Naive thymus-derived CD4-positive, alpha-beta T cell (primary cell): ENCODE measurements around the gene USP17L22. TPM values are rescaled to one million over a fixed set of nuclear protein-coding genes. Genes with fewer than 3 reads are reported as not detected.
"Not testable (repeated sequence)": the region's sequence is repeated elsewhere in the genome, so short reads cannot be mapped to it uniquely, and the experiment has no call there.

Experiments
- ATAC-seq: fragments of 150-1000 bp; cut with Tn5 transposase; 2 replicates; pipeline ENCODE4 v1.10.0; 2021; ENCODE audit warnings: mild to moderate bottlenecking, moderate library complexity
- CTCF ChIA-PET: fragments of 350-600 bp; sonication (Branson Sonifier 250); formaldehyde crosslinking; loops from one replicate; lab custom pipeline; 2021; ENCODE audit warnings: antibody characterized with exemption; lab: Charles Lee
- POLR2A ChIA-PET: fragments of 350-600 bp; sonication (Branson Sonifier 250); formaldehyde crosslinking; loops from one replicate; lab custom pipeline; 2021; ENCODE audit warnings: antibody characterized with exemption, inconsistent platforms; lab: Charles Lee
- DNase-seq, 9 donors: peaks; one replicate each; pipeline versions ENCODE4 v3.0.0 to v3.0.0-alpha.2; 2020 to 2022; ENCODE audit warnings: mixed read lengths in 1 of 9
- H3K27ac ChIP-seq: one replicate; pipeline ENCODE4 v1.7.0; 2013; ENCODE audit warnings: mild to moderate bottlenecking, low read depth, low read length, moderate library complexity
- H3K27me3 ChIP-seq, 2 donors: one replicate each; pipeline ENCODE4 v1.7.0; 2013; ENCODE audit warnings: low read length in 2 of 2, mild to moderate bottlenecking in 2 of 2, moderate library complexity in 2 of 2; ENCODE audit not compliant: control insufficient read depth in 2 of 2, insufficient read depth in 2 of 2
- H3K36me3 ChIP-seq, 3 experiments: 1 replicate in 2 of 3; 2 replicates in 1 of 3; pipeline ENCODE4 v1.7.0; 2013; ENCODE audit warnings: low read length in 3 of 3, mild to moderate bottlenecking in 3 of 3, moderate library complexity in 1 of 3; ENCODE audit not compliant: insufficient read depth in 3 of 3, control insufficient read depth in 2 of 3
- H3K4me1 ChIP-seq, 2 donors: one replicate each; pipeline ENCODE4 v1.7.0; 2013; ENCODE audit warnings: low read length in 2 of 2, mild to moderate bottlenecking in 2 of 2, moderate library complexity in 1 of 2; ENCODE audit not compliant: control insufficient read depth in 2 of 2, insufficient read depth in 2 of 2
- H3K4me3 ChIP-seq: 2 replicates; pipeline ENCODE4 v1.7.0; 2013; ENCODE audit warnings: mild to moderate bottlenecking, low read length
- H3K9me3 ChIP-seq, 3 experiments: 1 replicate in 2 of 3; 2 replicates in 1 of 3; pipeline ENCODE4 v1.7.0; 2013; ENCODE audit warnings: low read length in 3 of 3; ENCODE audit not compliant: control insufficient read depth in 2 of 3
- H3K27ac Mint-ChIP-seq, 9 donors: one replicate each; pipeline ENCODE4 v1.8.0; 2020 to 2022; ENCODE audit warnings: mixed read lengths in 9 of 9, mild to moderate bottlenecking in 8 of 9, moderate library complexity in 5 of 9, inconsistent platforms in 2 of 9
- H3K27me3 Mint-ChIP-seq, 5 donors: one replicate each; pipeline ENCODE4 v1.8.0; 2021 to 2022; ENCODE audit warnings: mixed read lengths in 5 of 5, mild to moderate bottlenecking in 1 of 5
- H3K36me3 Mint-ChIP-seq, 5 donors: one replicate each; pipeline ENCODE4 v1.8.0; 2020 to 2022; ENCODE audit warnings: mixed read lengths in 5 of 5, mild to moderate bottlenecking in 3 of 5, inconsistent platforms in 1 of 5
- H3K4me1 Mint-ChIP-seq, 7 donors: one replicate each; pipeline ENCODE4 v1.8.0; 2020 to 2022; ENCODE audit warnings: mixed read lengths in 7 of 7, mild to moderate bottlenecking in 3 of 7, inconsistent platforms in 1 of 7
- H3K4me3 Mint-ChIP-seq, 10 donors: one replicate each; pipeline ENCODE4 v1.8.0; 2020 to 2022; ENCODE audit warnings: mild to moderate bottlenecking in 10 of 10, mixed read lengths in 10 of 10, moderate library complexity in 6 of 10, inconsistent platforms in 2 of 10
- H3K9me3 Mint-ChIP-seq, 11 donors: one replicate each; pipeline ENCODE4 v1.8.0; 2020 to 2022; ENCODE audit warnings: mixed read lengths in 11 of 11, mild to moderate bottlenecking in 4 of 11, inconsistent platforms in 1 of 11, moderate library complexity in 1 of 11
- intact Hi-C, 2 donors: fragments of 100-400 bp; cut with micrococcal nuclease; formaldehyde crosslinking; loops; one replicate each; pipeline ENCODE4 v1.15.1; 2023
- polyA plus RNA-seq, 2 donors: library from polyadenylated mRNA; unstranded; fragments of 300-500 nt; fragmentation: Illumina TruSeq; gene quantifications; one replicate each; pipeline ENCODE4 v1.2.3, GENCODE V29; 2021
- total RNA-seq, 6 experiments: library from RNA in 5 of 6; stranded (reverse) in 5 of 6; gene quantifications; 1 replicate in 5 of 6; 2 replicates in 1 of 6; pipeline ENCODE4 v1.2.3 and lab custom pipeline; 2021 to 2026

USP17L22 gene, protein sequence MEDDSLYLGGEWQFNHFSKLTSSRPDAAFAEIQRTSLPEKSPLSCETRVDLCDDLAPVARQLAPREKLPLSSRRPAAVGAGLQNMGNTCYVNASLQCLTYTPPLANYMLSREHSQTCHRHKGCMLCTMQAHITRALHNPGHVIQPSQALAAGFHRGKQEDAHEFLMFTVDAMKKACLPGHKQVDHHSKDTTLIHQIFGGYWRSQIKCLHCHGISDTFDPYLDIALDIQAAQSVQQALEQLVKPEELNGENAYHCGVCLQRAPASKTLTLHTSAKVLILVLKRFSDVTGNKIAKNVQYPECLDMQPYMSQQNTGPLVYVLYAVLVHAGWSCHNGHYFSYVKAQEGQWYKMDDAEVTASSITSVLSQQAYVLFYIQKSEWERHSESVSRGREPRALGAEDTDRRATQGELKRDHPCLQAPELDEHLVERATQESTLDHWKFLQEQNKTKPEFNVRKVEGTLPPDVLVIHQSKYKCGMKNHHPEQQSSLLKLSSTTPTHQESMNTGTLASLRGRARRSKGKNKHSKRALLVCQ
- not detected for total RNA-seq
- not detected for polyA plus RNA-seq
- total RNA-seq (lab: John Stamatoyannopoulos, UW), result not detected

DNA sequence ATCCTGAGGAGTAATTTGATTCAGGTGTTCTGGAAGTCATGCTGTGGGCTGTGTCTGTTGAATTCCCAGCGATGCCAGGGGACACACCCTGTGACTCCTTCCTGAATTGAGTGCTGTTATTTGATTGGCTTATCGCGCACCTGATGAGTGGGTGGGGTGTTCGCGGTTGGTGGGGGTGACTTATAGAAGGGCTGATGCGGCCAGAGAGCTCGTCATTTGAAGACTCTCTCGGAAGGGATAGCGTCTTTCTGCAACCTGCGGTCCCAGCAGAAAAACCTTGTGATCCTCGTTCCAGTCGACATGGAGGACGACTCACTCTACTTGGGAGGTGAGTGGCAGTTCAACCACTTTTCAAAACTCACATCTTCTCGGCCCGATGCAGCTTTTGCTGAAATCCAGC is at the start of gene USP17L22:
Gene USP17L22, plus strand, starts transcription at position 301 of the 400 bp plus-strand sequence. Its CDS starts 0 bp downstream, at position 301.
- POLR2A ChIA-PET, H3K36me3 ChIP-seq, ATAC-seq, CTCF ChIA-PET, H3K4me1 Mint-ChIP-seq, H3K27me3 Mint-ChIP-seq, H3K9me3 ChIP-seq, H3K4me3 Mint-ChIP-seq, H3K27me3 ChIP-seq, H3K27ac ChIP-seq, H3K4me3 ChIP-seq, H3K9me3 Mint-ChIP-seq, H3K27ac Mint-ChIP-seq, intact Hi-C loops, H3K4me1 ChIP-seq, DNase-seq, H3K36me3 Mint-ChIP-seq: not testable (repeated sequence)

GRCh38 chr4:9219852-9220251 is 47.6 kb upstream of the USP17L22 start, which contains the start of gene USP17L12:
Gene USP17L12 (plus strand): TSS chr4:9220152. CDS start chr4:9220152, 0 bp downstream.
- not testable (repeated sequence) for DNase-seq, H3K27me3 Mint-ChIP-seq

GRCh38 chr4:9224596-9224995 is 42.8 kb upstream of the USP17L22 start, which contains the start of gene USP17L13:
Gene USP17L13 (plus strand): TSS chr4:9224896. CDS start chr4:9224896, 0 bp downstream.
- H3K27me3 ChIP-seq, H3K4me3 ChIP-seq, POLR2A ChIA-PET, H3K4me1 ChIP-seq, H3K36me3 ChIP-seq, H3K27me3 Mint-ChIP-seq, H3K4me1 Mint-ChIP-seq, CTCF ChIA-PET, intact Hi-C loops, H3K9me3 Mint-ChIP-seq, H3K36me3 Mint-ChIP-seq, H3K27ac ChIP-seq, H3K27ac Mint-ChIP-seq, H3K9me3 ChIP-seq, DNase-seq, ATAC-seq, H3K4me3 Mint-ChIP-seq: not testable (repeated sequence)

More at GRCh38 chr4:9219852-9220251, 47.6 kb upstream of the USP17L22 start, which contains the start of gene USP17L12:
- H3K27ac Mint-ChIP-seq, H3K4me3 Mint-ChIP-seq, H3K9me3 Mint-ChIP-seq, CTCF ChIA-PET, H3K36me3 ChIP-seq, POLR2A ChIA-PET, ATAC-seq, H3K4me1 ChIP-seq, H3K4me1 Mint-ChIP-seq, H3K27me3 ChIP-seq, H3K4me3 ChIP-seq, H3K9me3 ChIP-seq, H3K27ac ChIP-seq, H3K36me3 Mint-ChIP-seq, intact Hi-C loops: not testable (repeated sequence)

DNA sequence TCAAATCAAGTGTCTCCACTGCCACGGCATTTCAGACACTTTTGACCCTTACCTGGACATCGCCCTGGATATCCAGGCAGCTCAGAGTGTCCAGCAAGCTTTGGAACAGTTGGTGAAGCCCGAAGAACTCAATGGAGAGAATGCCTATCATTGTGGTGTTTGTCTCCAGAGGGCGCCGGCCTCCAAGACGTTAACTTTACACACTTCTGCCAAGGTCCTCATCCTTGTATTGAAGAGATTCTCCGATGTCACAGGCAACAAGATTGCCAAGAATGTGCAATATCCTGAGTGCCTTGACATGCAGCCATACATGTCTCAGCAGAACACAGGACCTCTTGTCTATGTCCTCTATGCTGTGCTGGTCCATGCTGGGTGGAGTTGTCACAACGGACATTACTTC is 37.2 kb upstream of the USP17L22 start:
- H3K27me3 Mint-ChIP-seq, H3K4me1 Mint-ChIP-seq, H3K4me3 ChIP-seq, H3K27me3 ChIP-seq, H3K27ac ChIP-seq, CTCF ChIA-PET, H3K4me1 ChIP-seq, DNase-seq, POLR2A ChIA-PET, ATAC-seq, H3K9me3 ChIP-seq, H3K27ac Mint-ChIP-seq, H3K9me3 Mint-ChIP-seq, H3K36me3 ChIP-seq, H3K4me3 Mint-ChIP-seq, H3K36me3 Mint-ChIP-seq, intact Hi-C loops: not testable (repeated sequence)

GRCh38 chr4:9234085-9234484 is 33.3 kb upstream of the USP17L22 start, which contains the start of gene USP17L15:
Gene USP17L15 (plus strand): TSS chr4:9234385. CDS start chr4:9234385, 0 bp downstream.
- H3K9me3 ChIP-seq, intact Hi-C loops, H3K36me3 Mint-ChIP-seq, H3K4me3 ChIP-seq, H3K9me3 Mint-ChIP-seq, DNase-seq, H3K4me1 Mint-ChIP-seq, H3K27me3 Mint-ChIP-seq, H3K36me3 ChIP-seq, CTCF ChIA-PET, ATAC-seq, H3K4me3 Mint-ChIP-seq, POLR2A ChIA-PET, H3K27ac ChIP-seq, H3K27me3 ChIP-seq, H3K4me1 ChIP-seq, H3K27ac Mint-ChIP-seq: not testable (repeated sequence)

GRCh38 chr4:9238461-9238860 is 29.0 kb upstream of the USP17L22 start:
- not testable (repeated sequence) for H3K4me3 Mint-ChIP-seq

More at GRCh38 chr4:9238461-9238860, 29.0 kb upstream of the USP17L22 start:
- DNase-seq, H3K27ac Mint-ChIP-seq, H3K9me3 ChIP-seq, H3K9me3 Mint-ChIP-seq, H3K4me1 Mint-ChIP-seq, H3K27ac ChIP-seq, H3K36me3 Mint-ChIP-seq, ATAC-seq, H3K4me3 ChIP-seq, intact Hi-C loops, H3K27me3 ChIP-seq, POLR2A ChIA-PET, CTCF ChIA-PET, H3K36me3 ChIP-seq, H3K4me1 ChIP-seq, H3K27me3 Mint-ChIP-seq: not testable (repeated sequence)
